Measurements from ENCODE around the gene SLC6A3.

DNA sequence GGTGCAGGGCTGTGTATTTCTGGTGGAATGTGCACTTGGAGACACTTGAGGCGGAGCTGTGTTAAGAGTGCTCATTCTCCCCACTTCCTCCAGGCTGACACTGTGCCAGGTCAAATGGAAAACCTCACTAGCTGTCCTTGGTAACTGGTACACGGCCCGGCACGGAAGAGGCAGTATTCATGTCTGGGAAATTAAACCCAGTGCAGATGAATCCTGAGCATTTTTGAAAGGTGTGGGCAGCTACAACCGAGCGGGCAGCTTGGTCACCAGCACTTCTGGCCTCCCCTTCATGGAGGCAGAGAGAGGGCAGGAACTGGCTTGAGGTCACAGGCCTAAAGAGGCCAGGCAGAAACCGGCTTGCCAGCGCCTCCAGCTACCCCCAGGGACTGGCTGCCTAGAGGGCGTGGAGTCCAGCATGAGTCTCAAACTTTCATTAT lies 101.9 kb downstream of the SLC6A3 start:
- no peak for TF ChIP-seq ZFX (IDR thresholded peaks at IDR 0.05)
- TF ChIP-seq, protein P1, sequence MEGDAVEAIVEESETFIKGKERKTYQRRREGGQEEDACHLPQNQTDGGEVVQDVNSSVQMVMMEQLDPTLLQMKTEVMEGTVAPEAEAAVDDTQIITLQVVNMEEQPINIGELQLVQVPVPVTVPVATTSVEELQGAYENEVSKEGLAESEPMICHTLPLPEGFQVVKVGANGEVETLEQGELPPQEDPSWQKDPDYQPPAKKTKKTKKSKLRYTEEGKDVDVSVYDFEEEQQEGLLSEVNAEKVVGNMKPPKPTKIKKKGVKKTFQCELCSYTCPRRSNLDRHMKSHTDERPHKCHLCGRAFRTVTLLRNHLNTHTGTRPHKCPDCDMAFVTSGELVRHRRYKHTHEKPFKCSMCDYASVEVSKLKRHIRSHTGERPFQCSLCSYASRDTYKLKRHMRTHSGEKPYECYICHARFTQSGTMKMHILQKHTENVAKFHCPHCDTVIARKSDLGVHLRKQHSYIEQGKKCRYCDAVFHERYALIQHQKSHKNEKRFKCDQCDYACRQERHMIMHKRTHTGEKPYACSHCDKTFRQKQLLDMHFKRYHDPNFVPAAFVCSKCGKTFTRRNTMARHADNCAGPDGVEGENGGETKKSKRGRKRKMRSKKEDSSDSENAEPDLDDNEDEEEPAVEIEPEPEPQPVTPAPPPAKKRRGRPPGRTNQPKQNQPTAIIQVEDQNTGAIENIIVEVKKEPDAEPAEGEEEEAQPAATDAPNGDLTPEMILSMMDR (conservative IDR thresholded peaks at IDR 0.05), result no peak

Data from C4-2B (cell line).